Measurements from ENCODE around the gene PSMB10. TPM values are rescaled to one million over a fixed set of nuclear protein-coding genes. Genes with fewer than 3 reads are reported as not detected.
A peak's percentile ranks its signal among the peaks of the same experiment; 100 is the strongest.

PSMB10 gene
- total RNA-seq, 1 donor from 2014 or later = 16.3 TPM

DNA sequence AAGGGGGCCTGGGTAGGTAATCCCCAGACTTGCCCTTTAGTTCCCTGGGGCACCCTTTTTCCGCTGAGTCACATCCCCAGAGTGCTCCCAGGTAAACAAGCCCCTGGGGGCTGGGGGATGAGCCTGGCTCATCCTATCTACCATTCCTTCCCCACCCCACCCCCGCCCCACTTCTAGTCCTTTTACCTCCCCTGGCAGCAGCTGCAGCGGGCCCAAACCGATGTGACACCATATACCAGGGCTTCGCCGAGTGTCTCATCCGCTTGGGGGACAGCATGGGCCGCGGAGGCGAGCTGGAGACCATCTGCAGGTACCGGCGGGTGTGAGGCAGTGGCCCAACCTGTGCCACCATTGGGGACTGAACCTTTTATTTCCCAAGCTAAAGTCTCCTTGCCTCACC, 51.1 kb downstream of the PSMB10 start:
- TF ChIP-seq, protein P1, sequence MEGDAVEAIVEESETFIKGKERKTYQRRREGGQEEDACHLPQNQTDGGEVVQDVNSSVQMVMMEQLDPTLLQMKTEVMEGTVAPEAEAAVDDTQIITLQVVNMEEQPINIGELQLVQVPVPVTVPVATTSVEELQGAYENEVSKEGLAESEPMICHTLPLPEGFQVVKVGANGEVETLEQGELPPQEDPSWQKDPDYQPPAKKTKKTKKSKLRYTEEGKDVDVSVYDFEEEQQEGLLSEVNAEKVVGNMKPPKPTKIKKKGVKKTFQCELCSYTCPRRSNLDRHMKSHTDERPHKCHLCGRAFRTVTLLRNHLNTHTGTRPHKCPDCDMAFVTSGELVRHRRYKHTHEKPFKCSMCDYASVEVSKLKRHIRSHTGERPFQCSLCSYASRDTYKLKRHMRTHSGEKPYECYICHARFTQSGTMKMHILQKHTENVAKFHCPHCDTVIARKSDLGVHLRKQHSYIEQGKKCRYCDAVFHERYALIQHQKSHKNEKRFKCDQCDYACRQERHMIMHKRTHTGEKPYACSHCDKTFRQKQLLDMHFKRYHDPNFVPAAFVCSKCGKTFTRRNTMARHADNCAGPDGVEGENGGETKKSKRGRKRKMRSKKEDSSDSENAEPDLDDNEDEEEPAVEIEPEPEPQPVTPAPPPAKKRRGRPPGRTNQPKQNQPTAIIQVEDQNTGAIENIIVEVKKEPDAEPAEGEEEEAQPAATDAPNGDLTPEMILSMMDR (IDR thresholded peaks at IDR 0.05; ENCODE audit: insufficient read depth, low read length, severe bottlenecking) = no peak
- no peak for FAIRE-seq

DNA sequence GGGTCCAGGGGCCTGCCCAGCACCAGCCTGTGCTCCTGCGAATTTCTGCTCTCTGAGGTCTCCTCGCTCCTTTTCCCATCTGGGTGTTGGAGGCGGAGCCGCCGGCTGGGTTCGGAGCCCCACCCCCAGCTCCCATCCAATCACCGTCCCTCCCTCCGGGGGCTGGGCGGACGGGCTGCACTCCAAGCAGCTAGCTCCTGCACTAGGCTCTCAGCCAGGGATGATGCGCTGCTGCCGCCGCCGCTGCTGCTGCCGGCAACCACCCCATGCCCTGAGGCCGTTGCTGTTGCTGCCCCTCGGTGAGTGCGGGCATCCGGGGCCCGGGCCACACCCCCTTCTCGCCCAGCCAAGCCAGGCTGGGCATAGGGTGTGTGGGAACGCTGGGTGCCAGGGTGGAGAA, 52.0 kb downstream of the PSMB10 start, which contains the start of gene NRN1L:
Gene NRN1L, plus strand, starts transcription at position 202 of the 400 bp plus-strand sequence. Its CDS starts 19 bp downstream, at position 221.
- TF ChIP-seq, protein P1 (IDR thresholded peaks at IDR 0.05; ENCODE audit: insufficient read depth, low read length, severe bottlenecking) = no peak
- peak; percentile 66 for DNase-seq (ENCODE audit: low read depth)
- no peak within 1 kb of the TSS for H3K4me3 ChIP-seq (ENCODE audit: low read depth, low read length)
- peaks cover 34% of the 10 kb centered on the region for H3K36me3 ChIP-seq (ENCODE audit: control insufficient read depth, insufficient read depth, low read length)
- no peak for FAIRE-seq
- H3K27me3 ChIP-seq (ENCODE audit: control insufficient read depth, insufficient read depth, low read length) = no peaks in the 10 kb centered on the region

More for the DNA sequence above, 51.1 kb downstream of the PSMB10 start:
- DNase-seq (ENCODE audit: low read depth) = no peak
- no peak overlapping the region for H3K4me3 ChIP-seq (ENCODE audit: low read depth, low read length)
- peaks cover 30% of the 10 kb centered on the region for H3K36me3 ChIP-seq (ENCODE audit: control insufficient read depth, insufficient read depth, low read length)
- H3K27me3 ChIP-seq (ENCODE audit: control insufficient read depth, insufficient read depth, low read length) = no peaks in the 10 kb centered on the region

Other genes with a start within 250 kb of the PSMB10 start
- 17.9 and 23.6 TPM in 2 replicates for gene GFOD2, start 217.5 kb downstream of the PSMB10 start, total RNA-seq
- gene RANBP10, start 130.3 kb downstream of the PSMB10 start, total RNA-seq = 2.6 and 3.3 TPM in 2 replicates
- under 0.01 and 0.13 TPM in 2 replicates for gene TSNAXIP1, start 130.0 kb downstream of the PSMB10 start, total RNA-seq
- gene THAP11, start 94.5 kb downstream of the PSMB10 start, total RNA-seq = 22.1 and 34.2 TPM in 2 replicates
- 42.6 and 98.6 TPM in 2 replicates for gene NUTF2, start 89.9 kb downstream of the PSMB10 start, total RNA-seq
- 10.3 and 10.9 TPM in 2 replicates for gene CENPT, start 89.2 kb downstream of the PSMB10 start, total RNA-seq
- gene EDC4, start 63.8 kb downstream of the PSMB10 start, total RNA-seq = 26.9 and 35.6 TPM in 2 replicates
- not detected in 2 replicates for gene NRN1L, start 52.0 kb downstream of the PSMB10 start, total RNA-seq
- 13.2 and 15.5 TPM in 2 replicates for gene PSKH1, start 43.6 kb downstream of the PSMB10 start, total RNA-seq
- gene CTRL, start 5.0 kb downstream of the PSMB10 start, total RNA-seq = 0.26 TPM in 2 replicates
- gene LCAT, start 7.3 kb upstream of the PSMB10 start, total RNA-seq = 1.6 and 1.7 TPM in 2 replicates
- gene SLC12A4, start 31.8 kb upstream of the PSMB10 start, total RNA-seq = 20.5 and 35.2 TPM in 2 replicates
- not detected in 2 replicates for gene DPEP3, start 43.6 kb upstream of the PSMB10 start, total RNA-seq
- not detected in 2 replicates for gene DPEP2, start 62.6 kb upstream of the PSMB10 start, total RNA-seq
- gene DPEP2NB, start 79.1 kb upstream of the PSMB10 start, total RNA-seq = not detected in 2 replicates
- gene DDX28, start 86.4 kb upstream of the PSMB10 start, total RNA-seq = 10.9 and 16.3 TPM in 2 replicates
- gene DUS2, start 86.4 kb upstream of the PSMB10 start, total RNA-seq = 23.7 and 24.1 TPM in 2 replicates
- gene NFATC3, start 148.5 kb upstream of the PSMB10 start, total RNA-seq = 5.6 and 5.8 TPM in 2 replicates